Breast epithelium (tissue), 3 donors: Measurements from ENCODE around the gene ANGEL2.

Experiments used
- POLR2A ChIP-seq: fragments of 450-650 bp; IDR thresholded peaks from one replicate; pipeline ENCODE4 v1.6.1; 2016; ENCODE audit warnings: antibody characterized with exemption, mild to moderate bottlenecking, moderate library complexity
- TF ChIP-seq, protein P1 (sequence below), 3 donors: fragments of 450-650 bp; IDR thresholded peaks; one replicate each; pipeline ENCODE4 v1.5.1; 2016 to 2017; ENCODE audit warnings: antibody characterized with exemption in 3 of 3, mild to moderate bottlenecking in 3 of 3, moderate library complexity in 3 of 3

DNA sequence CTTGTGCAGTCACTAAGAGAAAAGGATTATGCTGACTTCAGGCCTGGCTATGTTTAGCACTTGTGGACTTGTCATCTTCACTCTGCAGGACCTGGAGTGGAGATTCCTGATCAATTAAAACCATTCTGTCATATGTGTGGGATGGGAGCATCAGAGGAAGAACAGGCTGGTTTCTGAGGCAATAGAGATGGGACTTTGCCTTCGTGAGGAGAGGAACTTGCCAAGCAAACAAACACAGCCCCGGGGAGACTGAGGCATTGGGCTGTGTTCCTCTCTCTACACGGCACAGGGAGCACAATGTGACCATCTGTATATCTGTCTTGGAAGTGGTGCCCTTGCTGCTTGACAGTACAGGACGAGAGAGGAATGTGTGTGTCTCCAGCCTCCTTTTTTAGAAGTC is 42.2 kb downstream of the ANGEL2 start:
- TF ChIP-seq, protein P1, sequence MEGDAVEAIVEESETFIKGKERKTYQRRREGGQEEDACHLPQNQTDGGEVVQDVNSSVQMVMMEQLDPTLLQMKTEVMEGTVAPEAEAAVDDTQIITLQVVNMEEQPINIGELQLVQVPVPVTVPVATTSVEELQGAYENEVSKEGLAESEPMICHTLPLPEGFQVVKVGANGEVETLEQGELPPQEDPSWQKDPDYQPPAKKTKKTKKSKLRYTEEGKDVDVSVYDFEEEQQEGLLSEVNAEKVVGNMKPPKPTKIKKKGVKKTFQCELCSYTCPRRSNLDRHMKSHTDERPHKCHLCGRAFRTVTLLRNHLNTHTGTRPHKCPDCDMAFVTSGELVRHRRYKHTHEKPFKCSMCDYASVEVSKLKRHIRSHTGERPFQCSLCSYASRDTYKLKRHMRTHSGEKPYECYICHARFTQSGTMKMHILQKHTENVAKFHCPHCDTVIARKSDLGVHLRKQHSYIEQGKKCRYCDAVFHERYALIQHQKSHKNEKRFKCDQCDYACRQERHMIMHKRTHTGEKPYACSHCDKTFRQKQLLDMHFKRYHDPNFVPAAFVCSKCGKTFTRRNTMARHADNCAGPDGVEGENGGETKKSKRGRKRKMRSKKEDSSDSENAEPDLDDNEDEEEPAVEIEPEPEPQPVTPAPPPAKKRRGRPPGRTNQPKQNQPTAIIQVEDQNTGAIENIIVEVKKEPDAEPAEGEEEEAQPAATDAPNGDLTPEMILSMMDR (IDR thresholded peaks at IDR 0.05) = no peak
- no peak for TF ChIP-seq POLR2A
